Right atrium auricular region (tissue), 2 donors: ENCODE measurements around the gene CSKMT. TPM values are rescaled to one million over a fixed set of nuclear protein-coding genes. Genes with fewer than 3 reads are reported as not detected.
A peak's percentile ranks its signal among the peaks of the same experiment; 100 is the strongest.

Experiments
- DNase-seq: peaks from one replicate; pipeline ENCODE4 v3.0.0-alpha.2; 2019; ENCODE audit warnings: low spot score
- H3K27ac ChIP-seq, 2 donors: fragments of 200-600 bp; sonication (generic); 1 replicate in 1 of 2; 2 replicates in 1 of 2; pipeline ENCODE4 v1.5.1; 2016 to 2019
- H3K27me3 ChIP-seq, 2 donors: fragments of 200-600 bp; sonication (generic); one replicate each; pipeline versions ENCODE4 v1.5.1 to v1.6.0; 2017 to 2019
- H3K36me3 ChIP-seq: fragments of 200-600 bp; sonication (generic); one replicate; pipeline ENCODE4 v1.5.1; 2016
- H3K4me1 ChIP-seq, 2 donors: fragments of 200-600 bp; sonication (generic); one replicate each; pipeline versions ENCODE4 v1.5.1 to v1.6.0; 2017 to 2019
- H3K4me3 ChIP-seq, 2 donors: fragments of 200-600 bp; sonication (generic); 1 replicate in 1 of 2; 2 replicates in 1 of 2; pipeline ENCODE4 v1.5.1; 2017 to 2019; ENCODE audit warnings: mild to moderate bottlenecking in 1 of 2, moderate library complexity in 1 of 2
- H3K9me3 ChIP-seq, 2 donors: fragments of 200-600 bp; sonication (generic); one replicate each; pipeline ENCODE4 v1.5.1; 2019
- CTCF ChIP-seq, 2 donors: fragments of 200-600 bp; sonication (generic); IDR thresholded peaks; one replicate each; pipeline ENCODE4 v1.5.1; 2019; ENCODE audit warnings: antibody characterized with exemption in 2 of 2
- total RNA-seq, 2 donors: library from RNA; depleted of rRNA; stranded (reverse); fragments of >200 nt; gene quantifications; one replicate each; pipeline ENCODE4 v1.1.0, GENCODE V29; 2016

CSKMT gene
- total RNA-seq, 2 donors from 2014 or later, result 0.41 to 3.7 TPM

DNA sequence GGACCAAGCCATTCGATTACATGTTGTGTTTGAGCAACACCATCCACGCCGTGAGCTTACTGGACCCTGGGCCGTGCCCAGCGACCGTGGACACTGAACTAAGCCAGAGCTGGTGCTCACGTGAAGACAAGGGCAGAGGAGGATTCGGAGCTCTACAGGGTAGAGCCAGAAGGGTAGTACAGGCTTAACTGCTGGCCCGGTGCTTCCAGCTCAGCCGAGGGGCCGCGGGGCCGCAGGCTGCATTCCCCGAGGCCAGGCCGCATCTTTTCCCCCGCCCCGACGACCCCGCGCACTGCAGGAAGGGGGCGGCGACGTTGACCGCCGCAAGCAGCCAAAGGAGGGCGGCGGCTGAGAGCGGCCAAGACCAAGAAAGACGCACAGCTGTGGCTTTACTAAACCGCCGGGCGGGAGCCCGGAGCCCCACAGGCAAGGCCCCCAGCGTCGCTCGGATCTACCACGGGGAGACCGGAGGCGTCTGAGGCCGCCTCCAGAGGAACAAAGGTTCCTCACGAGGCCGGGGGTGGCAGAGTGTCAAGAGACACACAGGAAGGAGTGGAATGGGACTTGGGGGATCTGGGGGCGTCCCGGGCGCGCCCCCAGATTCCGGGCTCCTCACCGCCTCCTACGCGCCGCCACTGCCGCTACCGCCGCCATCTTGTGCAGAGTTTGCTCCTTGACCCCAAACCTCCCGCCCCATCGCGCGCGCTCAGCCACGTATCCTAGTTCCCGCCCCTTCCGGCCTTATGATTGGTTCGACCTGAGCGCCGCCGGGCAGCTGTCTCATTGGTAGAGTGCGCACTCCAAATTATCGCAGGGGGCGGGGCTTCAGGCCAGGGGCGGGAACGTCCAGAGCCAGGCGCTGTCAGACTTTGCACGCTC lies 18.9 kb upstream of the CSKMT start, which contains the start of gene GANAB:
GANAB (minus strand) TSS at position 668 of the 879 bp plus-strand sequence; CDS start at position 654, 14 bp downstream.
- peaks cover 0 to 27% of the 10 kb centered on the region in 2 donors for H3K4me1 ChIP-seq
- H3K36me3 ChIP-seq, result peaks cover 30% of the 10 kb centered on the region
- TF ChIP-seq CTCF (IDR thresholded peaks at IDR 0.05), result peak in 1 of 2 donors; percentile 19
- peak; percentile 99 for DNase-seq
- peak within 1 kb of the TSS; percentile 78 to 81 for H3K4me3 ChIP-seq
- H3K27ac ChIP-seq, result peak within 1 kb of the TSS; percentile 85 to 86
- no peaks in the 10 kb centered on the region for H3K9me3 ChIP-seq
- H3K27me3 ChIP-seq, result no peaks in the 10 kb centered on the region

GRCh38 chr11:62646825-62647608 lies 18.1 kb upstream of the CSKMT start:
- no peak for DNase-seq
- H3K4me3 ChIP-seq, result peak overlapping the region in 1 of 2 donors; percentile 78
- H3K27ac ChIP-seq, result no peak overlapping the region
- peaks cover 0 to 36% of the 10 kb centered on the region in 2 donors for H3K4me1 ChIP-seq
- peaks cover 30% of the 10 kb centered on the region for H3K36me3 ChIP-seq
- no peaks in the 10 kb centered on the region for H3K9me3 ChIP-seq
- no peaks in the 10 kb centered on the region for H3K27me3 ChIP-seq
- TF ChIP-seq CTCF (IDR thresholded peaks at IDR 0.05), result no peak

DNA sequence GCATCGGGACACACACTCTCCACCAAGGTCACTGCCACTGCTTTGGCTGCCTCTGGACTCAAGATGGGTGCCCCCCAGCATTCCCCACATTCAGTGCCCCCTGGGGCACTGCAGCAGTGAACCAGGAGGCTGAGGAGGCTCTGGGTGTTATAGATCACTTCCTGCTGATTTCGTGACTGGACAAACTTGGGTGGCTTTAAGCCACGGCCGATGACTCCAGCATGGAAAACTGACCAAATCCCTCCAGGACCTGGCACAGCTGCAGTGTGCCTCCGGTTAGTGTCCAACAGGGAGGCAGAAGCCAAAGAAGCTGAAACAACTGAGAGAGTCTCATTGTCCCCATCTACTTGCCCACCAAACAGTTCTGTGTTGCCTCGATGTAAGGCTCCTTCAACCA lies 17.5 kb upstream of the CSKMT start:
- Histone ChIP-seq H3K4me1 (peaks cover 0 to 41% of the 10 kb centered on the region in 2 donors), H3K27me3 (no peaks in the 10 kb centered on the region), H3K4me3 (no peak overlapping the region), H3K27ac (no peak overlapping the region), H3K9me3 (no peaks in the 10 kb centered on the region), H3K36me3 (peaks cover 27% of the 10 kb centered on the region)
- no peak for TF ChIP-seq CTCF (IDR thresholded peaks at IDR 0.05)
- no peak for DNase-seq

- Histone ChIP-seq H3K27me3 (no peaks in the 10 kb centered on the region), H3K4me3 (no peak overlapping the region), H3K27ac (no peak overlapping the region), H3K9me3 (no peaks in the 10 kb centered on the region), H3K4me1 (peaks cover 0 to 42% of the 10 kb centered on the region in 2 donors), H3K36me3 (peaks cover 20% of the 10 kb centered on the region)
- DNase-seq, result no peak
- TF ChIP-seq CTCF (IDR thresholded peaks at IDR 0.05), result no peak
Observed at GRCh38 chr11:62648185-62648966, 16.7 kb upstream of the CSKMT start.

DNA sequence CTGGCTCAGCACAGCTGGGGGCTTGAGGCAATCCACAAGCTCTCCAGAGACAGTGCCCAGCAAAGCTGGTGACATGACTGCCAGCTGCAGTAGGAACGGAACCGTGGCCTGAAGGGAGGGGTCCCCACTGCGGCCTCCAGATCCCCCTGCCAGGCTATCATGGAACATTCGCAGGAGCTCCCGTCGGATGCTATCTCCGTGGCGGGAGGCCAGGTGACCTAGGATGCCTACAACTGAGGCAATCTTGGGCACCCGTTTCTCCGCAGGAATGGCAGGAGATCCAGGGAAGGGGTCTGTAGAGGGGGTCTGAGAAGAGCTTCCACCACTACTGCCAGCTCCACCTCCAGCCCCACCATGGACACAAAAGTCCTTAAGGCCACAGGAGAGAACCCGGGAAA lies 16.1 kb upstream of the CSKMT start:
- Histone ChIP-seq H3K36me3 (peaks cover 20% of the 10 kb centered on the region), H3K9me3 (no peaks in the 10 kb centered on the region), H3K27me3 (no peaks in the 10 kb centered on the region), H3K27ac (no peak overlapping the region), H3K4me1 (peaks cover 0 to 42% of the 10 kb centered on the region in 2 donors), H3K4me3 (no peak overlapping the region)
- DNase-seq, result no peak
- no peak for TF ChIP-seq CTCF (IDR thresholded peaks at IDR 0.05)
